ENCODE results near the gene IMMP2L. TPM values are rescaled to one million over a fixed set of nuclear protein-coding genes. Genes with fewer than 3 reads are reported as not detected.

IMMP2L gene
- total RNA-seq, 4 donors from 2014 or later = 23.8 to 30.0 (median 27.7) TPM

DNA sequence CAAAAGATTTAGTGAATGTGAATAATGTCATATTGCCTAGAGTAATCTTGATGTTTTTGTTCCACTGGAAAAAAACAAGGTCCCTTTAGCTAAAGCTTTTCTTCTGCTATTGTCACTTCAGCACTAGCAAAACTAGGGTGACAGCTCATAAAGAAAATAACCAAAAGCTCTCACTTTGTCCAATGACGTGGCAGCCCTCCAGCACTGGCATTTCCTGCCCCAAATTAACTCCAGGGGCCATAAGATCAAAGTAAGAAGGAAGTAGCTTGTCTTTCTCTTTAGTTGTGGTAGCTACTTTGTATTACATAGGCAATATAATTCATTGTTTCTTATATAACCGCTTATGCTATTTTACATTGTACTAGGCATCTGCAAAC lies 424.1 kb downstream of the IMMP2L start:
- no peaks in the 10 kb centered on the region for H3K36me3 ChIP-seq
- H3K9me3 ChIP-seq = no peaks in the 10 kb centered on the region
- H3K27ac ChIP-seq = peak overlapping the region in 1 of 3 donors; percentile 6
- no peaks in the 10 kb centered on the region for H3K27me3 ChIP-seq
- H3K4me3 ChIP-seq (replicated peaks in 1 of 3) = no peak overlapping the region
- intact Hi-C loops (cut with DNase I) = no loop called here
- peaks cover 6 to 9% of the 10 kb centered on the region in 2 donors for H3K4me1 ChIP-seq
- peak; percentile 35 to 48 for DNase-seq
- no peak for TF ChIP-seq POLR2A (IDR thresholded peaks at IDR 0.05)
- TF ChIP-seq, protein P1, sequence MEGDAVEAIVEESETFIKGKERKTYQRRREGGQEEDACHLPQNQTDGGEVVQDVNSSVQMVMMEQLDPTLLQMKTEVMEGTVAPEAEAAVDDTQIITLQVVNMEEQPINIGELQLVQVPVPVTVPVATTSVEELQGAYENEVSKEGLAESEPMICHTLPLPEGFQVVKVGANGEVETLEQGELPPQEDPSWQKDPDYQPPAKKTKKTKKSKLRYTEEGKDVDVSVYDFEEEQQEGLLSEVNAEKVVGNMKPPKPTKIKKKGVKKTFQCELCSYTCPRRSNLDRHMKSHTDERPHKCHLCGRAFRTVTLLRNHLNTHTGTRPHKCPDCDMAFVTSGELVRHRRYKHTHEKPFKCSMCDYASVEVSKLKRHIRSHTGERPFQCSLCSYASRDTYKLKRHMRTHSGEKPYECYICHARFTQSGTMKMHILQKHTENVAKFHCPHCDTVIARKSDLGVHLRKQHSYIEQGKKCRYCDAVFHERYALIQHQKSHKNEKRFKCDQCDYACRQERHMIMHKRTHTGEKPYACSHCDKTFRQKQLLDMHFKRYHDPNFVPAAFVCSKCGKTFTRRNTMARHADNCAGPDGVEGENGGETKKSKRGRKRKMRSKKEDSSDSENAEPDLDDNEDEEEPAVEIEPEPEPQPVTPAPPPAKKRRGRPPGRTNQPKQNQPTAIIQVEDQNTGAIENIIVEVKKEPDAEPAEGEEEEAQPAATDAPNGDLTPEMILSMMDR (IDR thresholded peaks at IDR 0.05) = no peak
- 37 to 52% methylated on average over 2 of the region's 2 CpGs for WGBS, 2 donors

DNA sequence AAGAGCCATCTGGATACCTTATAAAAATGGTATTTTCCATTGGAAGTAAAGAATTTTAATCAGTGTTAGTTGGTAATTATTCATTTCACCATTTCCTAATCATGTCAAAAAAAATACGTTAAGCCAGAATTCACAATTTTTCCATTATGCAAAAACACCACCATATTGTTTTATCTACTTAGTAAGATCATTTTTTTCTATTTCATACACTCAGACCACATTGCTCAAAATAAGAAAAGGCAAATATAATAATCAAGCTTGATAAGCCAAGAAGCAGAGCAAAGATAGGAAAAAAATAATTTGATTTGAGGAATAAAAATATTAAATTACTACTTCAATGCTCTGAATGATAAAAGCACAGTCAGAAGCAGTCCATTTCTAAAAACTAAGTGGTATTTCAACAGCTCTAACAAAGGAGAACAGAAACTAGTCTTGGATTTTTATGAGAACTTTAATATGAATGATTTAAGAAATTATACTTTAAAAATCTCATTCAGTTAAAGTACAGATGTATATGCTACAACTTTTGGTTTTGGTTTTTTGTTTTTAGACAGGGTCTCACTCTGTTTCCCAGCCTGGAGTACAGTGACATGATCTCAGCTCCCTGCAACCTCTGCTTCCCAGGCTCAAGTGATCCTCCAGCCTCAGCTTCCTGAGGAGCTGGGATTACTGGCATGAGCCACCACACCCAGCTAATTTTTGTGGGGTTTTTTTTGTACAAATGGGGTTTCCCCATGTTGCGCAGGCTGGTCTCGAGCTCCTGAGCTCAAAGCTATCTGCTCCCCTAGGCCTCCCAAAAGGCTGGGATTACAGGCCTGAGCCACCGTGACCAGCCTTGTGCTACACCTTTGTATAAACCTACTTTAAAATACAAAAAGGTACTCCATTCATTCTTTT lies 424.7 kb downstream of the IMMP2L start:
- H3K27me3 ChIP-seq = no peaks in the 10 kb centered on the region
- peaks cover 6 to 9% of the 10 kb centered on the region in 2 donors for H3K4me1 ChIP-seq
- WGBS, 2 donors = 64 to 87% methylated on average over 4 of the region's 4 CpGs
- intact Hi-C loops (cut with DNase I) = no loop called here
- no peaks in the 10 kb centered on the region for H3K36me3 ChIP-seq
- no peak overlapping the region for H3K4me3 ChIP-seq (replicated peaks in 1 of 3)
- no peak for TF ChIP-seq POLR2A (IDR thresholded peaks at IDR 0.05)
- TF ChIP-seq, protein P1 (IDR thresholded peaks at IDR 0.05) = no peak
- H3K27ac ChIP-seq = peak overlapping the region in 1 of 3 donors; percentile 6
- DNase-seq = peak in 1 of 2 donors; percentile 2
- no peaks in the 10 kb centered on the region for H3K9me3 ChIP-seq

GRCh38 chr7:111132833-111133232 lies 429.5 kb downstream of the IMMP2L start:
- no peak for DNase-seq
- 74 to 78% methylated on average over 1 of the region's 1 CpG for WGBS, 2 donors
- intact Hi-C loops (cut with DNase I) = no loop called here
- no peaks in the 10 kb centered on the region for H3K36me3 ChIP-seq
- H3K27me3 ChIP-seq = no peaks in the 10 kb centered on the region
- TF ChIP-seq POLR2A (IDR thresholded peaks at IDR 0.05) = no peak
- TF ChIP-seq, protein P1 (IDR thresholded peaks at IDR 0.05) = no peak
- peaks cover 1 to 2% of the 10 kb centered on the region in 2 donors for H3K4me1 ChIP-seq
- no peak overlapping the region for H3K27ac ChIP-seq
- no peak overlapping the region for H3K4me3 ChIP-seq (replicated peaks in 1 of 3)
- no peaks in the 10 kb centered on the region for H3K9me3 ChIP-seq

DNA sequence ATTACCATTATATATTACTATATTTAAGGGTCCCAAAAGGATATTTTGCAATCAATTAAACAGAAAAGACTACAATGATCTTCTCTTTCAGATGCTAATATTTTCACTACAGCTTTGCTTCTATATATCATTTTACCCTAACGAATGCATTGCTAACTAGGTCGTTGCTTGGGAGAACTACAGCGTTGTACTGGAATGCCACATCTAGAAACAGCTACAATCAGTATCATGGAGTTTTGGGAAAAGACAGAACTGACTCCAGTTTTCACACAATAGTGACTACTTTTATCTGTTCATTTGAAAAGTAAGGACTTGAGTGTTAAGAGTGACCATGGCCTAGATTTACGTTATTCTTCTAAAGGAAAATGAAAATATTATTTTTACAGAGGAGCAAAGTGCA lies 432.9 kb downstream of the IMMP2L start:
- Histone ChIP-seq H3K4me1 (no peaks in the 10 kb centered on the region), H3K9me3 (no peaks in the 10 kb centered on the region), H3K27me3 (no peaks in the 10 kb centered on the region), H3K36me3 (no peaks in the 10 kb centered on the region), H3K4me3 (replicated peaks in 1 of 3) (no peak overlapping the region), H3K27ac (no peak overlapping the region)
- WGBS, 2 donors = 94 to 95% methylated on average over 4 of the region's 4 CpGs
- intact Hi-C loops (cut with DNase I) = no loop called here
- TF ChIP-seq, protein P1 (IDR thresholded peaks at IDR 0.05) = no peak
- no peak for TF ChIP-seq POLR2A (IDR thresholded peaks at IDR 0.05)
- DNase-seq = no peak

DNA sequence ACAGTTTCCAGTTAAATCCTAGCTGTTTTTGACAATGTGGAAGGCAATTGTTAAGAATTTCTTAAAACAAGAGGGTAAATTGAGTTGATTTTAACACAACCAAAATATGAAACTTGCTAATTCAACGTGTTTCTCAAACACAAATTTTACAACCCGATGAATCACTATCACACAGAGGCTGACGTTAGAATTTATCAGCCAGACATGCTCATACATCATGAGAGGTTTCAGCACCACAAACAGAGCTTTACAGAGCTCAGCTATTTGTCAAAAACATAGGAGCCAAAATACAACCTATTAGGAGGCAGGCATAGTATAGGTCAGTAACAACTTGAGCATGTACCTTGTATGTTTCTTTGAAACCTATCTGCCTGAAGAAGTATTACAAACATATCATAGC lies 435.3 kb downstream of the IMMP2L start:
- intact Hi-C loops (cut with DNase I) = no loop called here
- no peak for TF ChIP-seq POLR2A (IDR thresholded peaks at IDR 0.05)
- TF ChIP-seq, protein P1 (IDR thresholded peaks at IDR 0.05) = no peak
- Histone ChIP-seq H3K9me3 (no peaks in the 10 kb centered on the region), H3K36me3 (no peaks in the 10 kb centered on the region), H3K27ac (no peak overlapping the region), H3K27me3 (no peaks in the 10 kb centered on the region), H3K4me1 (no peaks in the 10 kb centered on the region), H3K4me3 (replicated peaks in 1 of 3) (no peak overlapping the region)
- 57 to 58% methylated on average over 3 of the region's 3 CpGs for WGBS, 2 donors
- DNase-seq = no peak

Data from thyroid gland (tissue), 4 donors.